Large intestine (tissue), 3 donors: ENCODE results near the gene SNX33. TPM values are rescaled to one million over a fixed set of nuclear protein-coding genes. Genes with fewer than 3 reads are reported as not detected.
"Not testable (repeated sequence)": the region's sequence is repeated elsewhere in the genome, so short reads cannot be mapped to it uniquely, and the experiment has no call there.

Experiments used
- DNase-seq, 2 donors: peaks; one replicate each; pipeline versions ENCODE4 v3.0.0 to v3.0.0-alpha.2; 2013
- H3K27ac ChIP-seq: one replicate; pipeline ENCODE4 v1.5.1; 2013; ENCODE audit warnings: low read length
- H3K27me3 ChIP-seq: 2 replicates; pipeline ENCODE4 v1.6.1; 2013; ENCODE audit warnings: low read length; ENCODE audit not compliant: control insufficient read depth, insufficient read depth
- H3K36me3 ChIP-seq: 2 replicates; pipeline ENCODE4 v1.6.1; 2013; ENCODE audit warnings: low read length; ENCODE audit not compliant: control insufficient read depth, insufficient read depth
- H3K4me1 ChIP-seq: one replicate; pipeline ENCODE4 v1.6.1; 2013; ENCODE audit warnings: low read length; ENCODE audit not compliant: control insufficient read depth, insufficient read depth
- H3K4me3 ChIP-seq: one replicate; pipeline ENCODE4 v1.5.1; 2013; ENCODE audit warnings: low read length
- H3K9me3 ChIP-seq: one replicate; pipeline ENCODE4 v1.6.1; 2013; ENCODE audit warnings: mild to moderate bottlenecking, low read depth, low read length, moderate library complexity; ENCODE audit not compliant: control insufficient read depth
- WGBS: methylation state at CpG from one replicate; pipeline ENCODE4 v1.1.5; 2013; ENCODE audit warnings: low lambda C conversion rate; ENCODE audit not compliant: insufficient coverage; 5-methylcytosine and 5-hydroxymethylcytosine counted together
- polyA plus RNA-seq: library from polyadenylated mRNA; unstranded; fragments of 120-200 nt; gene quantifications from one replicate; pipeline ENCODE4 v1.2.1, GENCODE V29; 2013

The SNX33 gene
- polyA plus RNA-seq, 1 donor: 16.6 TPM

DNA sequence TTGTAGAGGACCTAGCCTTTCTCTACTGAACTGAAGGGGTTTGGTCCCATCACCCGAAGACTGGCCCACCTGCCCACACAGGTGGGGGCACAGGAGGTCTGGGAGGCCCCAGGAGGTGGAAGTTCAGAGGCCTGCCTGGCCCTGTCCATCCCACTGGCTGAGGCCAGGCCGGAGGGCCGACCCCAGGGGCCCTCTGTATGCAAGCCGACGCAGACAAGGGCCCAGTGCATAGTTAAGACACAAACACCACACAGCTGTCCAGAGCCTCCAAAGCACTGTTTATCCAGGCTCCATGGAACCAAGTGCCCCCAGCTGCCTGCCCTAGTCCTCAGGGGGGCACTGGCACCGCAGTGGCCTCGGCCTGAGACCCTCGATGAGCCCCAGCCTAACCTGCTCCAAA lies 26.7 kb downstream of the SNX33 start:
- WGBS: no CpG with 5 or more reads among the region's 8 CpGs
- peaks cover 35% of the 10 kb centered on the region for H3K4me1 ChIP-seq
- no peak for DNase-seq
- H3K4me3 ChIP-seq: no peak overlapping the region
- no peaks in the 10 kb centered on the region for H3K27me3 ChIP-seq
- H3K36me3 ChIP-seq: peaks cover 6% of the 10 kb centered on the region
- H3K9me3 ChIP-seq: peaks cover 8% of the 10 kb centered on the region
- H3K27ac ChIP-seq: no peak overlapping the region

DNA sequence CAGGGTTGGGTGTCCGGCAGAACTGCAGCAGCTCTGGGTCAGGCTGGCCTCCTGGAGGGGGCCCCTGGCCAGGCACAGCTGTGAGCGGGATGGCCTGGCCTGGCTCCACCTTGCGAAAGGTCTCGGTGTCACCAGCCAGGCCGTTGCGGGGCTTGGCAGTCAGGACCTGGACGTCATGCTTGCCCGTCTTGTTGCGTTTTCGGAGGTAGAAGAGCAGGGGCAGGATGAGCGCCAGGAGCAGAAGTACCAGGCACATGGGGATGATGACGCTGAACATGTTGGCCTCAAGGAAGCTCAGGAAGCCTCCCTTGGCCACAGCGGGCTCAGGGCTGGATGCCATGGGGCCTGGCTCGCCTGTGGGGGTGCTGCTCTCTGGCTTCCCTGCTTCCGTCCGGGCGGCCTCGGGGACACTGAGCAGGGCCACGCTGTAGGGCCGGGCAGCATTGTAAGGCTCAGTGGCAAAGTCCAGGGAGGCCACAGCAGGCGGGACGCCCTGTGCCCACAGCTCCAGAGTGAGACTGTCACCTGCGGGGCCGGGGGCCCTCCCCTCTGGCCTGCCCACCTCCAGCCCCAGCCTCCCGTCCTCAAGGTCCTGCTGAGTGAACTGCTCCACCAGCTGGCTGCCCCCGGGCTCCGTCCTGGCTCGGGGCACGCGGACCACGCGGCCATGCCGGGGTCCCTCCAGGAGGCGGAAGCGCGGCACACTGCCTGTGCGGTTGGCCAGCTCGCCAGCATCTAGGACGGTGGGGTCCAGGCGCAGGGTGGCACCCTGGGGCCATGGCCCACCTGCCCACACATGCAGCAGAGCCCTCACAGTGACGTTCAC lies 28.1 kb downstream of the SNX33 start:
- WGBS: no CpG with 5 or more reads among the region's 41 CpGs
- Histone ChIP-seq H3K27ac (no peak overlapping the region), H3K4me1 (peaks cover 44% of the 10 kb centered on the region), H3K9me3 (peaks cover 8% of the 10 kb centered on the region), H3K27me3 (no peaks in the 10 kb centered on the region), H3K4me3 (no peak overlapping the region), H3K36me3 (peaks cover 6% of the 10 kb centered on the region)
- DNase-seq: peak; percentile 42 to 66

DNA sequence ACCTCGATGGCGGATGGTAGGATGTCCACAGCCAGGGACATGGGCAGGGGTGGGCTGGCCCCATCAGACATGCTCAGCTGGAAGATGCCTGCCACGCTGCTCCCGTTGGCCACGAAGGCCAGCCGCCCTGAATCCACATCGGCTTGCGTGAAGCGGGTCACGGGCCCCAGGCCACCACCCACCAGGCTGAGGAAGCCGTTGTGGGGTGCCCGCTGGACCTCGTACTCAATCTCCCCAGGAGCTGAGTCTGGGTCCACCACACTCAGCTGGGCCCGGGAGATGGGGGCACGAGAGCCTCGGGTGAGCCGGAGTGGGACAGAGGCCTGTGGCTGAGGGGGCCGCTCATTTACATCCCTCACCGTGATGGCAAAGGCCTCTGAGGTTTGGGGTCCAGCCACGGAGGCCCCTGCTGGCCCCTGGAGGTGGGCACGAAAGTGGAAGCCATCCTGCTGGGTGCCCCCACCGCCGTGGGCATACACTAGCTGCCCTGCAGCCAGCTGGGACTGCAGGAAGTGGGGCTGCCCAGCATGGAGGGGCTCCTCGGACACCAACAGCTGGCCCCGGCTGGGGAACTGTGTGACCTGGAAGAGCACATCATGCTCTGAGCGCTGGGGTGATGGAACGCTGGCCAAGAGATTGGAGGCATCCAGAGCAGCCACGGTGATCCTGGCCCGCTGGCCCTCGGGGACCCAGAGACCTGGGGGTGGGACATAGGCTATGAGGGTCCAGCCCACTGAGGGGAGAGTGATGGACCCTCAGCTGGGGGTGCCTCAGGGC lies 29.2 kb downstream of the SNX33 start:
- Histone ChIP-seq H3K4me3 (no peak overlapping the region), H3K27ac (no peak overlapping the region), H3K36me3 (peaks cover 6% of the 10 kb centered on the region), H3K27me3 (no peaks in the 10 kb centered on the region), H3K9me3 (peaks cover 8% of the 10 kb centered on the region), H3K4me1 (peaks cover 44% of the 10 kb centered on the region)
- no CpG with 5 or more reads among the region's 30 CpGs for WGBS
- no peak for DNase-seq

DNA sequence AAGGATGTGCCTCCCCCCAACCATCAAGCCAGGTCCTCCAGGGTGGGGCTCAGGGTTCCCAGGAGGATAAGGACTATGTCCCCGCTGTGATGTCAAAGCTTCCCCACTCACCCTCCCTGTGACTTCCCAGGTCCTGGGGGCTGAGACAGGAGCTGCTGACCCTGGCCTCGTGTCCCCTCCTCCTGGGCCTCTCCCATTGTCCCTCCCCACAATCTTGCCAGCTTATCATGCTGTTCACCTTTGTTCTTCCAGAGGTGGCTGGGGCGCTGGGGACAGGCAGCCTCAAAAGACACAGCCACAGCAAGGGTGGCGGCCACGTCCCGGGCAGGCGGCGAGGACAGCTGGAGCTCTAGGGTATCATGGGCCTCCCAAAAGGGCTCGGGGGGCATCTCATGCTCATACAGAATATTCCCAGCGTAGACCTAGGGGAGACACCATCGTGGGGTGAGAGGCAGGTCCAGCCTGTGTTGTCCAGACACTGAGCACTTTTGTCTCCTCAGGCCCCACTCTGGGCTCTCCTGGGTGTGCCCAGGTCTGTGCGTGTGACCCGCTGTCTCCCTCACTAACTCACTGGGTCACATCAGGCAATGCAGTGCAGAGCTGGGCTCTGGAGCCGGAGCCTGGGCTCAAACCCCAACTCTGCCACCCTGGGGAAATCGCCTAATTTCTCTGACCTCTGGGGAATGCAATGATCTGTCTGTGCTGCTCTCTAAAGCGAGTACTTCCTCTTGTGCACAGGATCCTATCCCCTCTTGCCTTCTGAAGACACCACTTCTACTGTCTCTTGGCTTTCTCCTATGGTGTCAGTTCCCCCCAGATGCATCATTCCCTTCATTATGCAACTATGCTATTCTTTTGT lies 30.0 kb downstream of the SNX33 start:
- peaks cover 6% of the 10 kb centered on the region for H3K36me3 ChIP-seq
- WGBS: no CpG with 5 or more reads among the region's 16 CpGs

DNA sequence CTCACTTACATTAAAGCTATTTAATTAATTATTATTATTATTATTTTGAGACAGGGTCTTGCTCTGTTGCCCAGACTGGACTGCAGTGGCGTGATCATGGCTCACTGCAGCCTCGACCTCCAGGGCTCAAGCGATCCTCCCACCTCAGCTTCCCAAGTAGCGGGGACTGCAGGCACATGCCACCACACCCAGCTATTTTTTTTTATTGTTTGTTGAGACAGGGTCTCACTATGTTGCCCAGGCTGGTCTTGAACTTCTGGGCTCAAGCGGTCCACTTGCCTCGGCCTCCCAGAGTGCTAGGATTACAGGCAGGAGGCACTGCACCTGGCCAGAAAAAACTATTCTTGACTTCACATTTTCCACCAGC lies 30.6 kb downstream of the SNX33 start:
- not testable (repeated sequence) for H3K36me3 ChIP-seq, H3K9me3 ChIP-seq, DNase-seq, H3K27ac ChIP-seq, H3K27me3 ChIP-seq, H3K4me3 ChIP-seq
- peaks cover 31% of the 10 kb centered on the region for H3K4me1 ChIP-seq
- WGBS: no CpG with 5 or more reads among the region's 6 CpGs

More for the DNA sequence above, 30.0 kb downstream of the SNX33 start:
- Histone ChIP-seq H3K9me3 (peaks cover 8% of the 10 kb centered on the region), H3K27ac (no peak overlapping the region), H3K27me3 (no peaks in the 10 kb centered on the region), H3K4me3 (no peak overlapping the region), H3K4me1 (peaks cover 36% of the 10 kb centered on the region)
- DNase-seq: peak in 1 of 2 donors; percentile 65

DNA sequence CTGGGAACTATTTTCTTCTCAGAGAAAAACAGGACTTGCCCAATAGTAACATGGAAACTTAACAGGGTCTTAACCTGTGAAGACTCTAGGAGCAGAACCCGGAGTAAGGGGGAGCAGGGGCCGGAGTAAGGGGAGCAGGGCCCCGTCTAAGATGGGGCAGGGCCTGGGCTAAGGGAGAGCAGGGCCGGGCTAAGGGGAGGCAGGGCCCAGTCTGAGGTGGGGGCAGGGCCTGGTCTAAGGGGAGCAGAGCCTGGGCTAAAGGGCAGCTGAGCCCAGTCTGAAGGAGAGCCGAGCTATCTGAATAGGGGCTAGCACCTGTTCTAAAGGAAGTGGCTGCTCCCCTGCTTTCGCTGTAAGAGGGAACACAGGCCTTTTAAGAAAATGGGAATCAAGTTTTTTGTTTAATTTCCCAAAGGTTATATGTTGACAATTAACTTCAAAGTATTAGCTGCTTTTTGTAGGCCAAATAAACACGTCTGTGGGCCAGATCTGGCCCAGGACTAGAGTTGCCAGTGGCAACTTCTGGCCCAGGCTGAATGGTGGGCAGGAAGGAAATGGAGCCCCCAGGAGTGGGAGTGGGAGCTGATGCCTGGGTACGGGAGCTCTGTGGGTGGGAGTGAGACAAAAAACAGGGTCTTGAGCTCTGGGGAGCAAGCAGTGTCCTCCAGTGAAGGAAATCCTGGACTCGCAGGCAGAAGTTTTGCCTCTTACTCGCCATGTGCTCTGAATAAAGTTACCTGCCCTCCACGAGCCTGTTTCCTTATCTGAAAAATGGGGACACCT lies 32.5 kb downstream of the SNX33 start:
- no peak for DNase-seq
- no peak overlapping the region for H3K4me3 ChIP-seq
- peaks cover 8% of the 10 kb centered on the region for H3K9me3 ChIP-seq
- no CpG with 5 or more reads among the region's 11 CpGs for WGBS
- H3K27me3 ChIP-seq: no peaks in the 10 kb centered on the region
- H3K36me3 ChIP-seq: peaks cover 6% of the 10 kb centered on the region
- H3K4me1 ChIP-seq: peaks cover 28% of the 10 kb centered on the region
- H3K27ac ChIP-seq: no peak overlapping the region

DNA sequence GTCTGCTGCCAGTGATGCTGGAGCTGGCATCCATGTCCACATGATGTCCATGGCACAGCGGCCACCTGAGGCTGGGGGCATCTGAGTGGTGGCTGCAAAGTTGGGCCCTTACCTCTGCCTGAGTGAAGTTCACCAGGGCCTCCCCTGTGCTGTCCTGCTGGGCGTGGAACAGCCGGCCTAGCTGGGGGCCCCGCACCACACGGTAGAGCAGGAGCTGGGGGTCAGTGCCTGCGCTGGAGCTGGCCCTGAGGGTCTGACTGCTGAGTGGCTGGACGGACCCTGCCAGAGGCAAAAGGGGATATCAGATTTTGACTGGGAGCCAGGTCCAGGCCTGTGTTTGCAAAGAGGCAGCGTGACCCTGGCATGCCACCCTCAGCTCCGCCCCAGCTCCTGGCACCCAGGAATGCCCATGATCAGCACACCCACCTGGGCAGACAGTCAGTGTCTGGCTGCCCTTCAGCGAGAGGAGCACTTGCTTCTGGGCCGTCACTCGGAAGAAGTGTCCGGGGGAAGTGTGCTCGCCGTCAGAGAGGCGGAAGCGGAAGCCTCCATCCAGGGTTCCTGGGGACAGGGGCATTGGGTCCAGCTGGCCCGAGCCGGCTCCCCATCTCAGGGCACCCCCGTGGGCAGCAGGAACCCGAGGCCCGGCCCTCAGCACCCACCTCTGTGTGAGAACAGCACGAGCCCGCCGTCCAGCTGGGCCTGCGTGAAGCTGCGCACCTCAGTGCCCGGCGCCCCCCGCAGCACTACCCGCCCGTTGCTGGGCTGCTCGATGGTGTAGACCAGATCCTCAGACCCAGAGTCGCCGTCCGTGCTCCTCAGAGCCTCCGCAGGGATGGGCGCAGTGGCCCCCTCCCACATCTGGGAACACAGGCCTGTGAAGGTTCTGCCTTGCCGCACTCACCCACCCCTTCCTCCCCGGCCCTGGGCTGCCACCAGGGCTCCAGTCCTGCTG lies 34.7 kb downstream of the SNX33 start:
- no CpG with 5 or more reads among the region's 40 CpGs for WGBS
- H3K4me1 ChIP-seq: peaks cover 22% of the 10 kb centered on the region
- no peaks in the 10 kb centered on the region for H3K27me3 ChIP-seq
- no peak for DNase-seq
- no peaks in the 10 kb centered on the region for H3K9me3 ChIP-seq
- no peaks in the 10 kb centered on the region for H3K36me3 ChIP-seq
- H3K4me3 ChIP-seq: no peak overlapping the region
- no peak overlapping the region for H3K27ac ChIP-seq

DNA sequence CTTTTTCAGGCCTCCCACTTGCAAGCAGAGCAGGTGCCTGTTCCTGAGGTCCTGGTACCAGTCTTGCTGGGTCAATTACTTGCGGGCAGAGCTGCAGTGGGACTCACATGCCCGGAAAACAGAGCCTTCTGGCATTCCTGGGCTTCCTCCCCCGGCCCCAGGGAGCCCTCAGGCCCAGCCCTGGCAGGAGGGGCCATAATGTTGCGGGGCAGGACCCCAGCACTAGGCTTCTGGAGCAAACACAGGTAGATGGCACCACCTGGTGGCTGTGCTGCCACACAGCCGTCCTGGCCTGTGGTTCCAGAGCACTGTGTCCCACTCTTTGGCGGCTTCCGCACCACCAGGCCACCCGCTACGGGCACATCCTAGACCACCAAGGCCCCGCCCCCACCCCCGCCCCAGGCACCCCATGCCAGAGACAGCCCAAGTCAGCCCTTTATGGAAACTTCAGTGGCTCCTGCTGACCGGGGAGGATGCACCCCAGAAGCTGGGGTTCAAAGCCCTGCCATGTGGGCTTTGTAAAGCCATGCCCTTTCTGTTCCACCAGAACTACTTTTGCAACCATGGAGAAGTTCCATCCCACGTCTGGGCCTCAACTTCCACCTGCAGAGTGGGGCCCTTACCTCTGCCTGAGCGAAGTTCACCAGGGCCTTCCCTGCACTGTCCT lies 36.1 kb downstream of the SNX33 start:
- H3K9me3 ChIP-seq, H3K27ac ChIP-seq, H3K27me3 ChIP-seq, H3K36me3 ChIP-seq: not testable (repeated sequence)
- peak; percentile 56 to 64 for DNase-seq
- Histone ChIP-seq H3K4me3 (peak overlapping the region; percentile 10), H3K4me1 (peaks cover 14% of the 10 kb centered on the region)
- no CpG with 5 or more reads among the region's 14 CpGs for WGBS

DNA sequence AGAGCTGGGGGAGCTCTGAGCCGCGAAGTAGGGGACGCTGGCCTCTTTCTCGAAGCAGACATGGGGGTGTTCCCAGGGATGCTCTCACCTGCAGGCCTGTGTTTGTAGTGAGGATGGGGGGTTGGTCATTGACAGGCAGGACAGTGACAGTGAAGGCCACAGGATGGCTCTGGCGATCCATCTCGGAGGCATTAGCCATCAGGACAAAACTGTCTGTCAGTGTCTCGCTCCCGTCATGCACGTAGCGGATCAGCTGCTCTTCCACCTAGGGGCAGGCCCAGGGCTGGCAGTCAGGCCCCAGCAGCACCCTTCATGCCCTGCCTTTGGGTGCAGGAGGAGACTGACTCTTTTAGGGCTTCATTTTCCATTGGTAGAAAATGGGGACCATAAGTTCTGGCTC lies 36.9 kb downstream of the SNX33 start:
- no CpG with 5 or more reads among the region's 10 CpGs for WGBS
- Histone ChIP-seq H3K4me1 (peaks cover 14% of the 10 kb centered on the region), H3K27ac (no peak overlapping the region), H3K9me3 (no peaks in the 10 kb centered on the region), H3K36me3 (peaks cover 3% of the 10 kb centered on the region), H3K4me3 (no peak overlapping the region), H3K27me3 (no peaks in the 10 kb centered on the region)
- DNase-seq: no peak
